ENCODE data around the gene IFITM10. TPM values are rescaled to one million over a fixed set of nuclear protein-coding genes. Genes with fewer than 3 reads are reported as not detected.
"Not testable (repeated sequence)": the region's sequence is repeated elsewhere in the genome, so short reads cannot be mapped to it uniquely, and the experiment has no call there.

IFITM10 gene
- total and polyA plus RNA-seq, 9 of the 15 experiments (the other 6 are each of a cell fraction or from before 2014, with no cell fraction given) = 0.08 to 0.13 (median 0.09) TPM; not detected in 6

- Histone ChIP-seq H3K9me1 (ENCODE audit: control insufficient read depth, insufficient read depth, low read length) (no peaks in the 10 kb centered on the region), H3K27me3 (ENCODE audit: control insufficient read depth in 2 of 2, insufficient read depth in 2 of 2, low read length in 2 of 2) (peaks cover 7 to 55% of the 10 kb centered on the region in 2 experiments; a peak in 3 of 5 replicates), H3K9ac (ENCODE audit: insufficient read depth in 1 of 2, low read depth in 2 of 2, low read length in 2 of 2) (no peak overlapping the region; a peak in 1 of 4 replicates), H3K4me1 (replicated peaks in 1 of 2; ENCODE audit: control insufficient read depth in 2 of 2, insufficient read depth in 2 of 2, low read length in 2 of 2) (peaks cover 0 to 16% of the 10 kb centered on the region in 2 experiments; a peak in 2 of 5 replicates), H3K27ac (ENCODE audit: extremely low read depth, low read depth, low read length) (no peak overlapping the region), H4K20me1 (replicated peaks; ENCODE audit: control insufficient read depth, insufficient read depth, low read length) (peaks cover 5% of the 10 kb centered on the region; the same call in 1 of the 2 replicates), H3K79me2 (ENCODE audit: control insufficient read depth, insufficient read depth, low read length) (no peaks in the 10 kb centered on the region), H3K9me3 (replicated peaks; ENCODE audit: control insufficient read depth, insufficient read depth, low read depth, low read length) (no peaks in the 10 kb centered on the region), H3K36me3 (ENCODE audit: control insufficient read depth, insufficient read depth, low read length) (no peaks in the 10 kb centered on the region), H2AFZ (ENCODE audit: low read depth, low read length) (no peak overlapping the region), H3K4me2 (ENCODE audit: insufficient read depth, low read length) (no peak overlapping the region), H3K4me3 (no peak overlapping the region)
- in situ Hi-C loops (cut with MboI) (loop anchor here (5.0 to 25.0 kb wide), 3 partner anchors 33 to 464 kb away; no protein-coding TSS in a partner anchor), intact Hi-C loops (cut with micrococcal nuclease) (loop anchor here (5.0 kb wide), 2 partner anchors 38 to 187 kb away; no protein-coding TSS in a partner anchor)
- DNase-seq (ENCODE audit: extremely low read depth in 1 of 4, low spot score in 3 of 4) = no peak
- WGBS (ENCODE audit: insufficient coverage, low coverage, missing lambda C conversion rate) = 0% methylated on average over 15 of the region's 22 CpGs
- no peak for ATAC-seq
- FAIRE-seq = no peak
- ChIA-PET POLR2A (interaction anchor here (0.5 to 1.0 kb wide), 2 partner anchors 11 to 206 kb away, joined by 3 to 4 read pairs; no protein-coding TSS in a partner anchor), CTCF (ENCODE audit: low intra/inter-chr PET ratio) (no interaction called here)
- BruUV-seq (replicated peaks) = no TSS peak
- TF ChIP-seq MXI1 (IDR thresholded peaks at IDR 0.05; ENCODE audit: low read depth, low read length) = no peak
- TF ChIP-seq PHB (CRISPR knock-in tag; IDR thresholded peaks at IDR 0.05) = no peak
- TF ChIP-seq KDM2B (CRISPR knock-in tag; IDR thresholded peaks at IDR 0.05) = no peak
- no peak for TF ChIP-seq HES1 (IDR thresholded peaks at IDR 0.05; ENCODE audit: low read depth)
- no peak for TF ChIP-seq ZNF511 (CRISPR knock-in tag; IDR thresholded peaks at IDR 0.05)
- TF ChIP-seq KDM5B (IDR thresholded peaks at IDR 0.05; ENCODE audit: insufficient replicate concordance, low read depth, low read length) = no peak
- no peak for TF ChIP-seq PYGO2 (tag; IDR thresholded peaks at IDR 0.05)
Measured at GRCh38 chr11:1690167-1691025, 60.0 kb downstream of the IFITM10 start.

- H3K4me3 ChIP-seq; BruUV-seq (replicated peaks); H3K79me2 ChIP-seq (ENCODE audit: control insufficient read depth, insufficient read depth, low read length); H4K20me1 ChIP-seq (replicated peaks; ENCODE audit: control insufficient read depth, insufficient read depth, low read length); POLR2A ChIA-PET; FAIRE-seq; H3K27ac ChIP-seq (ENCODE audit: extremely low read depth, low read depth, low read length); H3K36me3 ChIP-seq (ENCODE audit: control insufficient read depth, insufficient read depth, low read length); H3K9ac ChIP-seq (ENCODE audit: insufficient read depth in 1 of 2, low read depth in 2 of 2, low read length in 2 of 2); H3K4me2 ChIP-seq (ENCODE audit: insufficient read depth, low read length); ATAC-seq; CTCF ChIA-PET (ENCODE audit: low intra/inter-chr PET ratio); H3K9me3 ChIP-seq (replicated peaks; ENCODE audit: control insufficient read depth, insufficient read depth, low read depth, low read length); DNase-seq (ENCODE audit: extremely low read depth in 1 of 4, low spot score in 3 of 4); H2AFZ ChIP-seq (ENCODE audit: low read depth, low read length); H3K9me1 ChIP-seq (ENCODE audit: control insufficient read depth, insufficient read depth, low read length): not testable (repeated sequence)
- in situ Hi-C loops (cut with MboI) = loop anchor here (5.0 to 25.0 kb wide), 3 partner anchors 32 to 465 kb away; no protein-coding TSS in a partner anchor
- intact Hi-C loops (cut with micrococcal nuclease) = loop anchor here (5.0 kb wide), 2 partner anchors 37 to 188 kb away; no protein-coding TSS in a partner anchor
- Histone ChIP-seq H3K4me1 (replicated peaks in 1 of 2; ENCODE audit: control insufficient read depth in 2 of 2, insufficient read depth in 2 of 2, low read length in 2 of 2) (peaks cover 0 to 16% of the 10 kb centered on the region in 2 experiments; a peak in 2 of 5 replicates), H3K27me3 (ENCODE audit: control insufficient read depth in 2 of 2, insufficient read depth in 2 of 2, low read length in 2 of 2) (peaks cover 7 to 48% of the 10 kb centered on the region in 2 experiments; a peak in 3 of 5 replicates)
- WGBS (ENCODE audit: insufficient coverage, low coverage, missing lambda C conversion rate) = 2% methylated on average over 24 of the region's 32 CpGs
Measured at GRCh38 chr11:1689250-1690166, 60.9 kb downstream of the IFITM10 start.

All from K562 (cell line).